DND-41 (cell line): ENCODE results near the gene GSTA5.

Source experiments
- ATAC-seq: fragments of 200-7000 bp; cut with Tn5 transposase; 3 replicates; pipeline ENCODE4 v1.9.1; 2021; ENCODE audit warnings: low read depth; ENCODE audit not compliant: insufficient read depth
- DNase-seq: peaks from one replicate; pipeline ENCODE4 v3.0.0-alpha.2; 2020
- H2AFZ ChIP-seq: 2 replicates; pipeline ENCODE4 v1.6.0; 2012; ENCODE audit warnings: low read depth, low read length
- H3K27ac ChIP-seq: 2 replicates; pipeline ENCODE4 v1.5.1; 2012; ENCODE audit warnings: low read length, inconsistent platforms
- H3K27me3 ChIP-seq: fragments of 200-600 bp; sonication (generic); 2 replicates; pipeline ENCODE4 v1.6.0; 2012; ENCODE audit warnings: low read length, mild to moderate bottlenecking, inconsistent platforms; ENCODE audit not compliant: insufficient read depth, poor library complexity
- H3K36me3 ChIP-seq: 2 replicates; pipeline ENCODE4 v1.5.1; 2012; ENCODE audit warnings: low read length, inconsistent platforms; ENCODE audit not compliant: insufficient read depth
- H3K4me1 ChIP-seq: 2 replicates; pipeline ENCODE4 v1.5.1; 2012; ENCODE audit warnings: mild to moderate bottlenecking, low read length; ENCODE audit not compliant: insufficient read depth
- H3K4me2 ChIP-seq: 2 replicates; pipeline ENCODE4 v1.6.0; 2012; ENCODE audit warnings: mild to moderate bottlenecking, moderate library complexity, low read length, inconsistent platforms; ENCODE audit not compliant: insufficient read depth
- H3K4me3 ChIP-seq, 2 experiments: fragments of 200-600 bp in 1 of 2; shearing (Covaris generic) in 1 of 2; 2 replicates each; pipeline ENCODE4 v1.5.1; 2012 to 2016; ENCODE audit warnings: inconsistent platforms in 2 of 2, low read length in 2 of 2, mild to moderate bottlenecking in 2 of 2, low read depth in 1 of 2, moderate library complexity in 1 of 2
- H3K79me2 ChIP-seq: 2 replicates; pipeline ENCODE4 v1.6.0; 2012; ENCODE audit warnings: low read length, inconsistent platforms; ENCODE audit not compliant: insufficient read depth
- H3K9ac ChIP-seq: 2 replicates; pipeline ENCODE4 v1.6.0; 2012; ENCODE audit warnings: low read depth, mild to moderate bottlenecking, inconsistent platforms, low read length, moderate library complexity
- H3K9me3 ChIP-seq: 2 replicates; pipeline ENCODE4 v1.5.1; 2012; ENCODE audit warnings: low read length, moderate library complexity, mild to moderate bottlenecking, inconsistent platforms; ENCODE audit not compliant: insufficient read depth, severe bottlenecking
- H4K20me1 ChIP-seq: 2 replicates; pipeline ENCODE4 v1.6.0; 2012; ENCODE audit warnings: low read length; ENCODE audit not compliant: insufficient read depth
- EZH2 ChIP-seq: IDR thresholded peaks from 3 replicates; pipeline ENCODE4 v1.6.1; 2012; ENCODE audit warnings: borderline replicate concordance, low read depth, mild to moderate bottlenecking, moderate library complexity, low read length, inconsistent platforms; ENCODE audit not compliant: severe bottlenecking
- TF ChIP-seq, protein P1 (sequence below): IDR thresholded peaks from 2 replicates; pipeline ENCODE4 v1.5.1; 2012; ENCODE audit warnings: borderline replicate concordance, low read length, moderate library complexity, mild to moderate bottlenecking; ENCODE audit not compliant: poor library complexity, severe bottlenecking; ENCODE audit errors: extremely low read depth

The GSTA5 gene

DNA sequence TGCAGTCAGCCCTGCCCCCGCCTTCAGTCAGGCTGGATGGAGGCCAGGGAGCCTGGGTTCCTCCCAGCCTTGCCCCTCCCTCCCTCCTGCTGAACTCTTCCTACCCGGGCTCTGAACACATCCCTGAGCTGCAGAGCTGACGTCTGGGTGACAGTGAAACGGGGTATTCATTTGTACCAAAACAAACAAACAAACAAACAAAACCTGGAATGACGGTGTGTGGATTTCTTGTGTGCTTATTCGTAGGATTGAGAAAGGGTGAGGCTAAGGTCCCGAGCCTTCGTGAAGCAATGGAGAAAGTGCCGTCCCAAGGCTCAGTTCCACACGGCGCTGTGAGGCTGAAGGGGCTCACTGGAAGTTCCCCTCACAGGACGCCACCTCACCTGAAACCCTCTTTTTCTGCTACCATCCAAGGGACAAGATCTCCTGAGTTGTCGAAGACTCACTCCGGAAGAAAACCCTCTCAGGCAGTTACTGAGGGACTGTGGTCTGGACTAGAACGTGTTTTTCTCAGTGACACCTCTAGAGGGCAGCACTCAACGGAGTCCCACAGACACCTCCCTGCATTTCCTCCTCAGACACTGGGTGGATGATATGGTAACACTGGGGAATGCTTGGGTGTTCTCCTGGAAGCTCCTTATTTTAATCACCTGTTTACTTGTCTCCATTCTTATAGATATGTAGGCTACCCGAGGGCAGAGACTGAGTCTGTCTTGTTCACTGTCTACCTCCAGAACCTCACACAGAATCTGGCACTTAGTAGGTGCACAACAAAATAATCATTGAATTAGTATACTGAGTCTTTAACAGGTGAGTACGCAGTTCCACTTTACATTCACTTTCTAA, 41.6 kb upstream of the GSTA5 start:
- Histone ChIP-seq H3K27ac (peak overlapping the region; percentile 68), H3K4me3 (peak overlapping the region; percentile 14 to 68; a peak in 3 of 4 replicates), H4K20me1 (no peaks in the 10 kb centered on the region), H3K9ac (peak overlapping the region; percentile 51), H3K4me2 (peak overlapping the region; percentile 94), H3K4me1 (peaks cover 8% of the 10 kb centered on the region; the same call in 1 of the 2 replicates), H3K9me3 (no peaks in the 10 kb centered on the region), H3K36me3 (no peaks in the 10 kb centered on the region), H3K79me2 (no peaks in the 10 kb centered on the region), H2AFZ (peak overlapping the region; percentile 97), H3K27me3 (no peaks in the 10 kb centered on the region)
- no peak for TF ChIP-seq EZH2
- TF ChIP-seq, protein P1, sequence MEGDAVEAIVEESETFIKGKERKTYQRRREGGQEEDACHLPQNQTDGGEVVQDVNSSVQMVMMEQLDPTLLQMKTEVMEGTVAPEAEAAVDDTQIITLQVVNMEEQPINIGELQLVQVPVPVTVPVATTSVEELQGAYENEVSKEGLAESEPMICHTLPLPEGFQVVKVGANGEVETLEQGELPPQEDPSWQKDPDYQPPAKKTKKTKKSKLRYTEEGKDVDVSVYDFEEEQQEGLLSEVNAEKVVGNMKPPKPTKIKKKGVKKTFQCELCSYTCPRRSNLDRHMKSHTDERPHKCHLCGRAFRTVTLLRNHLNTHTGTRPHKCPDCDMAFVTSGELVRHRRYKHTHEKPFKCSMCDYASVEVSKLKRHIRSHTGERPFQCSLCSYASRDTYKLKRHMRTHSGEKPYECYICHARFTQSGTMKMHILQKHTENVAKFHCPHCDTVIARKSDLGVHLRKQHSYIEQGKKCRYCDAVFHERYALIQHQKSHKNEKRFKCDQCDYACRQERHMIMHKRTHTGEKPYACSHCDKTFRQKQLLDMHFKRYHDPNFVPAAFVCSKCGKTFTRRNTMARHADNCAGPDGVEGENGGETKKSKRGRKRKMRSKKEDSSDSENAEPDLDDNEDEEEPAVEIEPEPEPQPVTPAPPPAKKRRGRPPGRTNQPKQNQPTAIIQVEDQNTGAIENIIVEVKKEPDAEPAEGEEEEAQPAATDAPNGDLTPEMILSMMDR, result peak; percentile 86
- ATAC-seq, result peak; percentile 99
- peak; percentile 80 for DNase-seq

DNA sequence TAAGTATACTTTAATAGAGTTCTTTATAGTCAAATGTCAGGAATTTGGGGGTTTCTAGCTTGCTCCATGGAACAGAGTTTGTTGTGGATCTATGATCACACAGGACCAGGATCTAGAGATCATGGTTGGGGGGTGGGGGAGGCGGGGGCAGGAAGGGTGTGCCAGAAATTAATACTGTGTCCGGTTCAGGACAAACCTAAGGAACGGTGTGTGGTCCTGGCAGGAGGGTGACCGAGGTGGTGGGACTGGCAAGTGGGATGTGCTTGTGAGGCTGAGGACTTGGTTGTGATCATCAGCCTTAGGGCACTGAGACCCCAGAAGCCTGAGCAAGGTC, 41.0 kb upstream of the GSTA5 start:
- no peak for ATAC-seq

DNA sequence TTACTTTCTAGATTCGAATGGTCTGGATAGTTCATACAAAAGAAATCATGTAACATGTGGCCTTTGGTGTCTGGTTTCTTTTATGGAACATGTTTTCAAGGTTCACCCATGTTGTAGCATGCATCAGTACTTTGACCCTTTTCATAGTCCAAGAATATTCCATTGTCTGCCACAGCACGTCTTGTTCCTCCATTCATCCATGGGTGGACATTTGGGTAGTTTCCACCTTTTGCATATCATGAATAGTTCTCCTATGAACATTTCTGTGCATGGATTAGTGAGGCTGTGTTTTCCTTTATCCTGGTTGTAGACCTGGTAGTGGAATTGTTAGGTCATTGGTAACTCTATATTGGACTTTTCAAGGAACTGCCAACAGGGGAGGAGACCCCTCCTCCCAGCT, 37.2 kb upstream of the GSTA5 start:
- Histone ChIP-seq H4K20me1 (no peaks in the 10 kb centered on the region), H3K4me2 (no peak overlapping the region), H3K9ac (no peak overlapping the region), H3K4me1 (peaks cover 8% of the 10 kb centered on the region; the same call in 1 of the 2 replicates), H3K27me3 (peaks cover 14% of the 10 kb centered on the region), H2AFZ (no peak overlapping the region), H3K79me2 (no peaks in the 10 kb centered on the region), H3K9me3 (no peaks in the 10 kb centered on the region), H3K36me3 (no peaks in the 10 kb centered on the region), H3K4me3 (no peak overlapping the region), H3K27ac (no peak overlapping the region)
- TF ChIP-seq, protein P1, result no peak
- no peak for TF ChIP-seq EZH2
- DNase-seq (no peak), ATAC-seq (no peak)

More for the DNA sequence above, 41.0 kb upstream of the GSTA5 start:
- peak overlapping the region; percentile 94 for H3K4me2 ChIP-seq
- H3K36me3 ChIP-seq, result no peaks in the 10 kb centered on the region
- H3K79me2 ChIP-seq, result no peaks in the 10 kb centered on the region
- no peak overlapping the region for H3K27ac ChIP-seq
- peaks cover 8% of the 10 kb centered on the region; the same call in 1 of the 2 replicates for H3K4me1 ChIP-seq
- H3K4me3 ChIP-seq, result peak overlapping the region in 1 of 2 experiments; percentile 68; a peak in 2 of 4 replicates
- H3K9me3 ChIP-seq, result no peaks in the 10 kb centered on the region
- peak overlapping the region; percentile 51; the same call in 1 of the 2 replicates for H3K9ac ChIP-seq
- DNase-seq, result no peak
- TF ChIP-seq, protein P1, result no peak
- no peak for TF ChIP-seq EZH2
- H4K20me1 ChIP-seq, result no peaks in the 10 kb centered on the region
- H3K27me3 ChIP-seq, result no peaks in the 10 kb centered on the region
- peak overlapping the region; percentile 97 for H2AFZ ChIP-seq
